HL-60 (cell line): ENCODE data around the gene SNCA.

Experiments
- DNase-seq, 2 experiments: peaks; one replicate each; pipeline ENCODE4 v3.0.0-alpha.2; 2010 to 2020; ENCODE audit warnings: low read depth in 1 of 2, low spot score in 1 of 2
- H3K27ac ChIP-seq: fragments of 250-450 bp; sonication (Bioruptor Pico); replicated peaks from 2 replicates; pipeline ENCODE4 v1.5.1; 2020; ENCODE audit warnings: mild to moderate bottlenecking, moderate library complexity
- H3K27me3 ChIP-seq: fragments of 250-450 bp; sonication (Bioruptor Pico); 2 replicates; pipeline ENCODE4 v1.5.1; 2021; ENCODE audit warnings: mild to moderate bottlenecking, moderate library complexity; ENCODE audit not compliant: insufficient read depth, poor library complexity, severe bottlenecking
- H3K4me3 ChIP-seq: replicated peaks from 2 replicates; pipeline ENCODE4 v1.5.1; 2011; ENCODE audit warnings: mild to moderate bottlenecking, control low read depth, low read length; ENCODE audit not compliant: insufficient read depth
- GABPA ChIP-seq: IDR thresholded peaks from 2 replicates; pipeline ENCODE4 v1.6.1; 2012; ENCODE audit warnings: low read depth
- POLR2AphosphoS5 ChIP-seq: IDR thresholded peaks from 2 replicates; pipeline ENCODE4 v1.6.1; 2012; ENCODE audit warnings: low read depth
- REST ChIP-seq: IDR thresholded peaks from 2 replicates; pipeline ENCODE4 v1.6.1; 2012; ENCODE audit warnings: low read depth; ENCODE audit not compliant: insufficient replicate concordance
- SPI1 ChIP-seq: IDR thresholded peaks from 2 replicates; pipeline ENCODE4 v1.6.1; 2012; ENCODE audit warnings: low read depth, mild to moderate bottlenecking, borderline replicate concordance
- TF ChIP-seq, protein P1 (sequence below): IDR thresholded peaks from one replicate; pipeline ENCODE4 v1.5.1; 2011; ENCODE audit warnings: low read length, control low read depth, inconsistent platforms; ENCODE audit not compliant: insufficient read depth

SNCA gene

DNA sequence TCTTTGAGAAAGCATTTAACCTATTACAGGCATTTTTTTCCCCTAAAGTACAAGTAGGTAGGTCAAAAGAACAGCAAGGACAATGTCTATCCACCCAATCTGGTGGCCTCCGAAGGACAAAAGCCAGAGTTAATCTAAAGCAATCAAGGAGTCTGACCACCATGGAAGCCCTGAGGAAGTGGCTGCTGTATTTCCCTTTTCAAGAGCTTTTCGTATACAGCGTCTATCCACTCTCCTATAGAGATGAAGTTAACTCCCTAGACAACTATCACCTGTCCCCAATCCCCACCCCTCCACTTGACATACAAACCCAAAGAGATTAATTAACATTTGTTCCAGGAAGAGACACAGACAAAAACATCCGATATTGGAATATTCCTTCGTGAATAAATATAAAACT, 85.5 kb downstream of the SNCA start:
- TF ChIP-seq REST (no peak), SPI1 (no peak), GABPA (no peak), POLR2AphosphoS5 (no peak)
- TF ChIP-seq, protein P1, sequence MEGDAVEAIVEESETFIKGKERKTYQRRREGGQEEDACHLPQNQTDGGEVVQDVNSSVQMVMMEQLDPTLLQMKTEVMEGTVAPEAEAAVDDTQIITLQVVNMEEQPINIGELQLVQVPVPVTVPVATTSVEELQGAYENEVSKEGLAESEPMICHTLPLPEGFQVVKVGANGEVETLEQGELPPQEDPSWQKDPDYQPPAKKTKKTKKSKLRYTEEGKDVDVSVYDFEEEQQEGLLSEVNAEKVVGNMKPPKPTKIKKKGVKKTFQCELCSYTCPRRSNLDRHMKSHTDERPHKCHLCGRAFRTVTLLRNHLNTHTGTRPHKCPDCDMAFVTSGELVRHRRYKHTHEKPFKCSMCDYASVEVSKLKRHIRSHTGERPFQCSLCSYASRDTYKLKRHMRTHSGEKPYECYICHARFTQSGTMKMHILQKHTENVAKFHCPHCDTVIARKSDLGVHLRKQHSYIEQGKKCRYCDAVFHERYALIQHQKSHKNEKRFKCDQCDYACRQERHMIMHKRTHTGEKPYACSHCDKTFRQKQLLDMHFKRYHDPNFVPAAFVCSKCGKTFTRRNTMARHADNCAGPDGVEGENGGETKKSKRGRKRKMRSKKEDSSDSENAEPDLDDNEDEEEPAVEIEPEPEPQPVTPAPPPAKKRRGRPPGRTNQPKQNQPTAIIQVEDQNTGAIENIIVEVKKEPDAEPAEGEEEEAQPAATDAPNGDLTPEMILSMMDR = no peak
- no peak overlapping the region for H3K27ac ChIP-seq

GRCh38 chr4:89746377-89746776, 90.6 kb downstream of the SNCA start:
- no peak overlapping the region for H3K27ac ChIP-seq
- no peak for DNase-seq
- no peak for TF ChIP-seq POLR2AphosphoS5
- TF ChIP-seq REST = no peak
- no peak for TF ChIP-seq SPI1
- no peak for TF ChIP-seq GABPA
- TF ChIP-seq, protein P1 = no peak
- H3K4me3 ChIP-seq = no peak overlapping the region
- H3K27me3 ChIP-seq = no peaks in the 10 kb centered on the region

More for the DNA sequence above, 85.5 kb downstream of the SNCA start:
- Histone ChIP-seq H3K27me3 (no peaks in the 10 kb centered on the region), H3K4me3 (no peak overlapping the region)
- no peak for DNase-seq

GRCh38 chr4:89745708-89746107, 91.3 kb downstream of the SNCA start:
- no peak for DNase-seq
- H3K27me3 ChIP-seq = no peaks in the 10 kb centered on the region
- no peak overlapping the region for H3K4me3 ChIP-seq
- TF ChIP-seq, protein P1 = no peak
- TF ChIP-seq POLR2AphosphoS5 (no peak), GABPA (no peak), SPI1 (no peak), REST (no peak)
- H3K27ac ChIP-seq = no peak overlapping the region
